Heart right ventricle (tissue), 16 donors: ENCODE data around the gene CEP57. TPM values are rescaled to one million over a fixed set of nuclear protein-coding genes. Genes with fewer than 3 reads are reported as not detected.

ENCODE experiments used
- ATAC-seq, 8 donors: fragments of 200-7000 bp; cut with Tn5 transposase; one replicate each; pipeline ENCODE4 v1.9.1; 2020; ENCODE audit warnings: mild to moderate bottlenecking in 8 of 8, moderate library complexity in 8 of 8, moderate number of reproducible peaks in 1 of 8
- DNase-seq, 2 donors: peaks; one replicate each; pipeline ENCODE4 v3.0.0-alpha.2; 2020
- H3K27ac ChIP-seq, 10 donors: fragments of 200-600 bp; sonication (generic) in 2 of 10; one replicate each; pipeline versions ENCODE4 v1.5.0 to v1.8.0; 2020 to 2022; ENCODE audit warnings: mild to moderate bottlenecking in 3 of 10
- H3K27me3 ChIP-seq, 7 donors: fragments of 200-600 bp; one replicate each; pipeline ENCODE4 v1.8.0; 2021 to 2022; ENCODE audit warnings: mild to moderate bottlenecking in 2 of 7
- H3K36me3 ChIP-seq, 9 donors: fragments of 200-600 bp; sonication (generic) in 1 of 9; one replicate each; pipeline versions ENCODE4 v1.5.0 to v1.8.0; 2020 to 2022; ENCODE audit warnings: mild to moderate bottlenecking in 2 of 9
- H3K4me1 ChIP-seq, 9 donors: fragments of 200-600 bp; sonication (generic) in 1 of 9; one replicate each; pipeline versions ENCODE4 v1.5.0 to v1.8.0; 2020 to 2022; ENCODE audit warnings: mild to moderate bottlenecking in 4 of 9
- H3K4me3 ChIP-seq, 10 donors: fragments of 200-600 bp; sonication (generic) in 2 of 10; one replicate each; pipeline versions ENCODE4 v1.5.0 to v1.8.0; 2020 to 2022; ENCODE audit warnings: mild to moderate bottlenecking in 7 of 10, moderate library complexity in 2 of 10
- H3K9me3 ChIP-seq, 11 donors: fragments of 200-600 bp in 10 of 11; sonication (generic) in 2 of 11; one replicate each; pipeline versions ENCODE4 v1.5.0 to v1.8.0; 2013 to 2022; ENCODE audit warnings: mild to moderate bottlenecking in 2 of 11, control low read depth in 1 of 11, moderate library complexity in 1 of 11
- WGBS, 2 donors: extraction: QIAGEN DNeasy Blood & Tissue Kit; methylation state at CpG; one replicate each; pipeline ENCODE4 v1.1.7; 2013; ENCODE audit warnings: inconsistent platforms in 1 of 2; 5-methylcytosine and 5-hydroxymethylcytosine counted together
- intact Hi-C, 10 donors: fragments of 100-400 bp; cut with DNase I; formaldehyde crosslinking; loops; one replicate each; pipeline versions ENCODE4 v1.11.1 to v1.14.2; 2022
- polyA plus RNA-seq, 2 donors: library from polyadenylated mRNA; stranded (reverse); fragments of 200-250 nt; gene quantifications; one replicate each; pipeline ENCODE4 v1.2.3, GENCODE V29; 2013
- total RNA-seq, 10 donors: library from RNA; stranded (reverse); fragmentation: NEBNext Ultra II Directional in 3 of 10; extraction: Animal tissue kit (Norgen Biotek cat#: 25700) in 3 of 10; gene quantifications; one replicate each; pipeline versions ENCODE4 v1.2.1 to v1.2.4, GENCODE V29; 2021 to 2023
- TF ChIP-seq, protein P1 (sequence below), 9 donors: fragments of 200-600 bp; sonication (generic) in 2 of 9; IDR thresholded peaks; one replicate each; pipeline versions ENCODE4 v1.5.0 to v1.8.0; 2021 to 2022; ENCODE audit warnings: antibody characterized with exemption in 9 of 9, mild to moderate bottlenecking in 5 of 9, moderate library complexity in 1 of 9
- donor health status: Arrhythmogenic right ventricular cardiomyopathy.
- donor health status: ischemic (EF 13 %, LVEDD 7.1; RV severe dilation, severe dysfunction).
- donor health status: healthy with polysubstance abuse.
- donor health status: DM: no; HTN: yes; CAD: no.
- donor health status: DM: no; HTN: no; CAD: no.
- donor health status: ischemic (EF 25% LVEDD 6.9; RV normal size, moderate dysfunction).
- donor health status: ischemic (EF 25% LVEDD 5.7; RV mildly dilated, moderate dysfunction).
- donor health status: healthy.
- donor health status: DM: yes; HTN: yes; CAD: no.
- donor health status: Ischemic cardiomyopathy.
- donor health status: ischemic (EF 35%, LVEDD 5.7; RV mildly dilated, moderate dysfunction).
- donor health status: nonischemic (EF 11% LVEDD 7.7; RV severe dilation, severe dysfunction).
- donor health status: DM: yes; HTN: yes; CAD: no.
- donor health status: PGD.
- donor health status: ischemic (EF 29% LVEDD 5.4; RV normal size, mild dysfunction).
- donor health status: nonischemic (EF 23%, LVEDD 6.1; RV moderate dilation, normal function).

The CEP57 gene
- total and polyA plus RNA-seq, 12 donors, result 9.1 to 28.5 (median 24.5) TPM

DNA sequence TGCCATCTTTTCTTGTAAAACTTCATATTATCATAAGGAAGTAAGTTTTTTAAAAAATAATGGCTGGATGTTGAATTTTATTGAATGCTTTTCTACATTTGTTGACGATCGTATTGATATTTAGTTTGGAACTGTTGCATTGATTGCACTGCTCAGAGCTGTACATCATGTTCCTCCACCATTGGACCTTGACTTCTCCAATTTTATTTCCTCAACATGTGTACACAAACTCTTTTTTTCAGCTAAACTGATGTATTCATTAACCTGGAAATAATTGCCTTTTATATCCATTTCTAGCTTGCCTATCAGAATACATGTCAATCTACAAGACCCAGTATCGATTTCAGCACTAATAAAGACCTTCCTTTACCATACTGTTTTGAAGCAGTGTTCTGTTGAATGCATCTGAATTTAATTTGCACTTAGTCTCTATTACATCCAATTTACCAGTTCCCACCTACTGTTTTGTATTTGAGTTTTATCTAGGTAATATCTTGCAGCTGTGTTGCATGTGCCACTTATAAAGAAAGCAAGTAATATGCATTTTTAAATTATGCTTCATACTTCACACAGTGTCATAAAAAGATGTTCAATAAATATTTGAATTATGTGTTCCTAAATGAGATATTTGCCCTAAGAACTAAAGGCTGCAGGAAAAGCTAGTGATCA lies 5.5 kb downstream of the CEP57 start:
- intact Hi-C loops, result no loop called here
- ATAC-seq, result no peak

GRCh38 chr11:95796501-95796900 lies 6.2 kb downstream of the CEP57 start:
- DNase-seq (no peak), ATAC-seq (no peak)
- Histone ChIP-seq H3K27me3 (no peaks in the 10 kb centered on the region), H3K4me1 (peaks cover 0 to 12% (median 10%) of the 10 kb centered on the region in 9 donors), H3K36me3 (peaks cover 0 to 30% (median 3%) of the 10 kb centered on the region in 9 donors), H3K27ac (no peak overlapping the region), H3K9me3 (no peaks in the 10 kb centered on the region), H3K4me3 (no peak overlapping the region)
- intact Hi-C loops, result no loop called here
- 90% methylated on average over 4 of the region's 4 CpGs for WGBS, 2 donors
- TF ChIP-seq, protein P1, sequence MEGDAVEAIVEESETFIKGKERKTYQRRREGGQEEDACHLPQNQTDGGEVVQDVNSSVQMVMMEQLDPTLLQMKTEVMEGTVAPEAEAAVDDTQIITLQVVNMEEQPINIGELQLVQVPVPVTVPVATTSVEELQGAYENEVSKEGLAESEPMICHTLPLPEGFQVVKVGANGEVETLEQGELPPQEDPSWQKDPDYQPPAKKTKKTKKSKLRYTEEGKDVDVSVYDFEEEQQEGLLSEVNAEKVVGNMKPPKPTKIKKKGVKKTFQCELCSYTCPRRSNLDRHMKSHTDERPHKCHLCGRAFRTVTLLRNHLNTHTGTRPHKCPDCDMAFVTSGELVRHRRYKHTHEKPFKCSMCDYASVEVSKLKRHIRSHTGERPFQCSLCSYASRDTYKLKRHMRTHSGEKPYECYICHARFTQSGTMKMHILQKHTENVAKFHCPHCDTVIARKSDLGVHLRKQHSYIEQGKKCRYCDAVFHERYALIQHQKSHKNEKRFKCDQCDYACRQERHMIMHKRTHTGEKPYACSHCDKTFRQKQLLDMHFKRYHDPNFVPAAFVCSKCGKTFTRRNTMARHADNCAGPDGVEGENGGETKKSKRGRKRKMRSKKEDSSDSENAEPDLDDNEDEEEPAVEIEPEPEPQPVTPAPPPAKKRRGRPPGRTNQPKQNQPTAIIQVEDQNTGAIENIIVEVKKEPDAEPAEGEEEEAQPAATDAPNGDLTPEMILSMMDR (IDR thresholded peaks at IDR 0.05), result no peak

More for the DNA sequence above, 5.5 kb downstream of the CEP57 start:
- DNase-seq, result no peak
- Histone ChIP-seq H3K36me3 (peaks cover 0 to 22% (median 3%) of the 10 kb centered on the region in 9 donors), H3K27ac (no peak overlapping the region), H3K4me1 (peaks cover 0 to 17% (median 14%) of the 10 kb centered on the region in 9 donors), H3K27me3 (no peaks in the 10 kb centered on the region), H3K4me3 (no peak overlapping the region), H3K9me3 (no peaks in the 10 kb centered on the region)
- TF ChIP-seq, protein P1 (IDR thresholded peaks at IDR 0.05), result no peak
- WGBS, 2 donors, result 95 to 98% methylated on average over 3 of the region's 3 CpGs

GRCh38 chr11:95799546-95799945 lies 9.2 kb downstream of the CEP57 start:
- Histone ChIP-seq H3K27me3 (no peaks in the 10 kb centered on the region), H3K9me3 (no peaks in the 10 kb centered on the region), H3K4me3 (no peak overlapping the region), H3K27ac (no peak overlapping the region), H3K4me1 (no peaks in the 10 kb centered on the region), H3K36me3 (peaks cover 0 to 48% (median 7%) of the 10 kb centered on the region in 9 donors)
- no peak for ATAC-seq
- TF ChIP-seq, protein P1 (IDR thresholded peaks at IDR 0.05), result no peak
- WGBS, 2 donors, result 83 to 87% methylated on average over 1 of the region's 1 CpG
- DNase-seq, result no peak
- intact Hi-C loops, result no loop called here

GRCh38 chr11:95800438-95800837 lies 10.1 kb downstream of the CEP57 start:
- WGBS, 2 donors, result 97% methylated on average over 12 of the region's 12 CpGs
- intact Hi-C loops, result no loop called here
- ATAC-seq, result no peak
- H3K4me3 ChIP-seq, result no peak overlapping the region
- peaks cover 0 to 52% (median 7%) of the 10 kb centered on the region in 9 donors for H3K36me3 ChIP-seq
- no peak for DNase-seq
- H3K27me3 ChIP-seq, result no peaks in the 10 kb centered on the region
- H3K9me3 ChIP-seq, result no peaks in the 10 kb centered on the region
- TF ChIP-seq, protein P1 (IDR thresholded peaks at IDR 0.05), result no peak
- no peak overlapping the region for H3K27ac ChIP-seq
- no peaks in the 10 kb centered on the region for H3K4me1 ChIP-seq
